HepG2 (cell line): Measurements from ENCODE around the gene GALNT9.

Source experiments
- CHD4 ChIP-seq: fragments of 200-600 bp; sonication (generic); IDR thresholded peaks from 2 replicates; pipeline ENCODE4 v1.7.0; 2017; ENCODE audit warnings: mild to moderate bottlenecking, low read length, borderline replicate concordance
- KAT7 ChIP-seq: IDR thresholded peaks from 2 replicates; pipeline ENCODE4 v1.6.1; 2018; ENCODE audit warnings: borderline replicate concordance, missing compliant biosample characterization
- MYNN ChIP-seq: sonication (generic); formaldehyde crosslinking; IDR thresholded peaks from 2 replicates; pipeline ENCODE4 v1.4.0; 2020; ENCODE audit warnings: mild to moderate bottlenecking, low read depth, missing genetic modification reagents
- NCOR1 ChIP-seq: fragments of 200-600 bp; sonication (generic); IDR thresholded peaks from 2 replicates; pipeline ENCODE4 v1.7.0; 2017; ENCODE audit warnings: antibody characterized with exemption, low read length, borderline replicate concordance
- RAD21 ChIP-seq: fragments of 450-650 bp; formaldehyde crosslinking; IDR thresholded peaks from 2 replicates; pipeline ENCODE4 v1.5.0; 2020; ENCODE audit warnings: mild to moderate bottlenecking
- RBAK ChIP-seq: sonication (generic); formaldehyde crosslinking; IDR thresholded peaks from 2 replicates; pipeline ENCODE4 v1.5.1; 2020; ENCODE audit warnings: mild to moderate bottlenecking, missing genetic modification reagents
- REST ChIP-seq, 2 experiments: IDR thresholded peaks; 2 replicates each; pipeline ENCODE4 v1.6.1; 2011 to 2012; ENCODE audit warnings: low read length in 2 of 2, borderline replicate concordance in 1 of 2, low read depth in 1 of 2, mild to moderate bottlenecking in 1 of 2, moderate library complexity in 1 of 2
- SIN3B ChIP-seq: fragments of 150-350 bp; IDR thresholded peaks from 2 replicates; pipeline ENCODE4 v1.6.1; 2014; ENCODE audit warnings: low read length
- TAF15 ChIP-seq: fragments of 200-400 bp; formaldehyde crosslinking; IDR thresholded peaks from one replicate; pipeline ENCODE4 v1.6.1; 2018; ENCODE audit warnings: mild to moderate bottlenecking, low read depth, low read length; ENCODE audit not compliant: poor library complexity, severe bottlenecking
- TBL1XR1 ChIP-seq: fragments of 150-350 bp; IDR thresholded peaks from 2 replicates; pipeline ENCODE4 v1.6.1; 2014; ENCODE audit warnings: borderline replicate concordance, low read length; ENCODE audit not compliant: partially characterized antibody
- ZNF17 ChIP-seq: sonication (generic); formaldehyde crosslinking; IDR thresholded peaks from 2 replicates; pipeline ENCODE4 v1.5.0; 2020; ENCODE audit warnings: mild to moderate bottlenecking, missing genetic modification reagents
- ZNF747 ChIP-seq: sonication (generic); formaldehyde crosslinking; IDR thresholded peaks from 2 replicates; pipeline ENCODE4 v1.8.1; 2023; ENCODE audit warnings: missing genetic modification reagents, mild to moderate bottlenecking, borderline replicate concordance
- ZNF772 ChIP-seq: sonication (generic); formaldehyde crosslinking; IDR thresholded peaks from 2 replicates; pipeline ENCODE4 v1.5.0; 2020; ENCODE audit warnings: mild to moderate bottlenecking, missing genetic modification reagents
- TF ChIP-seq, protein P1 (sequence below): sonication (generic); formaldehyde crosslinking; IDR thresholded peaks from 2 replicates; pipeline ENCODE4 v1.5.0; 2020; ENCODE audit warnings: mild to moderate bottlenecking, missing genetic modification reagents, moderate library complexity

GRCh38 chr12:132228476-132229192 is 100.8 kb downstream of the GALNT9 start:
- TF ChIP-seq, protein P1, sequence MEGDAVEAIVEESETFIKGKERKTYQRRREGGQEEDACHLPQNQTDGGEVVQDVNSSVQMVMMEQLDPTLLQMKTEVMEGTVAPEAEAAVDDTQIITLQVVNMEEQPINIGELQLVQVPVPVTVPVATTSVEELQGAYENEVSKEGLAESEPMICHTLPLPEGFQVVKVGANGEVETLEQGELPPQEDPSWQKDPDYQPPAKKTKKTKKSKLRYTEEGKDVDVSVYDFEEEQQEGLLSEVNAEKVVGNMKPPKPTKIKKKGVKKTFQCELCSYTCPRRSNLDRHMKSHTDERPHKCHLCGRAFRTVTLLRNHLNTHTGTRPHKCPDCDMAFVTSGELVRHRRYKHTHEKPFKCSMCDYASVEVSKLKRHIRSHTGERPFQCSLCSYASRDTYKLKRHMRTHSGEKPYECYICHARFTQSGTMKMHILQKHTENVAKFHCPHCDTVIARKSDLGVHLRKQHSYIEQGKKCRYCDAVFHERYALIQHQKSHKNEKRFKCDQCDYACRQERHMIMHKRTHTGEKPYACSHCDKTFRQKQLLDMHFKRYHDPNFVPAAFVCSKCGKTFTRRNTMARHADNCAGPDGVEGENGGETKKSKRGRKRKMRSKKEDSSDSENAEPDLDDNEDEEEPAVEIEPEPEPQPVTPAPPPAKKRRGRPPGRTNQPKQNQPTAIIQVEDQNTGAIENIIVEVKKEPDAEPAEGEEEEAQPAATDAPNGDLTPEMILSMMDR (CRISPR knock-in tag) = no peak
- TF ChIP-seq RAD21 (CRISPR knock-in tag) (no peak), ZNF772 (no peak), SIN3B (no peak), REST (IDR thresholded peaks at IDR 0.05; ENCODE audit: borderline replicate concordance in 1 of 2, low read depth in 1 of 2, low read length in 2 of 2) (no peak), ZNF747 (CRISPR knock-in tag) (no peak), MYNN (no peak), KAT7 (CRISPR knock-in tag) (no peak), RBAK (CRISPR knock-in tag) (no peak), ZNF17 (CRISPR knock-in tag) (no peak), TAF15 (no peak), CHD4 (no peak), NCOR1 (no peak), TBL1XR1 (no peak)
